Sigmoid colon (tissue), 7 donors: ENCODE results near the gene SH3RF2. TPM values are rescaled to one million over a fixed set of nuclear protein-coding genes. Genes with fewer than 3 reads are reported as not detected.
"Not testable (repeated sequence)": the region's sequence is repeated elsewhere in the genome, so short reads cannot be mapped to it uniquely, and the experiment has no call there.

Source experiments
- DNase-seq: peaks from one replicate; pipeline ENCODE4 v3.0.0-alpha.2; 2019
- H3K27ac ChIP-seq, 4 donors: fragments of 200-600 bp; sonication (generic); one replicate each; pipeline ENCODE4 v1.5.1; 2016 to 2019; ENCODE audit warnings: mild to moderate bottlenecking in 1 of 4
- H3K27me3 ChIP-seq, 3 donors: fragments of 200-600 bp; sonication (generic); one replicate each; pipeline ENCODE4 v1.5.1; 2019; ENCODE audit warnings: mild to moderate bottlenecking in 1 of 3
- H3K36me3 ChIP-seq, 4 donors: fragments of 200-600 bp; sonication (generic); one replicate each; pipeline ENCODE4 v1.5.1; 2016 to 2019
- H3K4me1 ChIP-seq, 4 donors: fragments of 200-600 bp; sonication (generic); one replicate each; pipeline ENCODE4 v1.5.1; 2017 to 2019
- H3K4me3 ChIP-seq, 4 donors: fragments of 200-600 bp; sonication (generic); one replicate each; pipeline ENCODE4 v1.5.1; 2017 to 2019; ENCODE audit warnings: mild to moderate bottlenecking in 2 of 4, moderate library complexity in 1 of 4
- H3K9me3 ChIP-seq, 4 donors: fragments of 200-600 bp in 3 of 4; sonication (generic) in 3 of 4; one replicate each; pipeline versions ENCODE4 v1.5.1 to v1.6.1; 2013 to 2019
- EP300 ChIP-seq, 4 donors: sonication (generic); formaldehyde crosslinking; IDR thresholded peaks; one replicate each; pipeline ENCODE4 v1.6.1; 2017; ENCODE audit warnings: antibody characterized with exemption in 4 of 4
- POLR2A ChIP-seq, 2 donors: fragments of 450-650 bp; IDR thresholded peaks; one replicate each; pipeline ENCODE4 v1.6.1; 2016; ENCODE audit warnings: antibody characterized with exemption in 2 of 2, mild to moderate bottlenecking in 2 of 2, moderate library complexity in 2 of 2
- POLR2AphosphoS5 ChIP-seq, 4 donors: sonication (generic); formaldehyde crosslinking; IDR thresholded peaks; one replicate each; pipeline ENCODE4 v1.6.1; 2017; ENCODE audit warnings: antibody characterized with exemption in 4 of 4
- WGBS, 2 donors: extraction: QIAGEN DNeasy Blood & Tissue Kit; methylation state at CpG; one replicate each; pipeline ENCODE4 v1.1.7; 2013; 5-methylcytosine and 5-hydroxymethylcytosine counted together
- intact Hi-C: fragments of 100-400 bp; cut with DNase I; formaldehyde crosslinking; loops from one replicate; pipeline ENCODE4 v1.15.1; 2023
- polyA plus RNA-seq, 3 donors: library from polyadenylated mRNA; stranded (reverse); fragments of 200-250 nt; gene quantifications; one replicate each; pipeline ENCODE4 v1.2.3, GENCODE V29; 2013
- total RNA-seq, 4 donors: library from RNA; depleted of rRNA; stranded (reverse); fragments of >200 nt; gene quantifications; one replicate each; pipeline ENCODE4 v1.1.0, GENCODE V29; 2016
- TF ChIP-seq, protein P1 (sequence below), 4 experiments: fragments of 450-650 bp in 3 of 4; fragments of 200-600 bp in 1 of 4; IDR thresholded peaks; one replicate each; pipeline ENCODE4 v1.5.1; 2016 to 2019; ENCODE audit warnings: antibody characterized with exemption in 4 of 4, mild to moderate bottlenecking in 3 of 4, moderate library complexity in 2 of 4
- donor health status: healthy with polysubstance abuse.
- donor health status: Bipolar disorder and iron deficiency.
- donor health status: healthy.

The SH3RF2 gene
- total and polyA plus RNA-seq, 7 donors = 0.28 to 37.9 (median 1.4) TPM

DNA sequence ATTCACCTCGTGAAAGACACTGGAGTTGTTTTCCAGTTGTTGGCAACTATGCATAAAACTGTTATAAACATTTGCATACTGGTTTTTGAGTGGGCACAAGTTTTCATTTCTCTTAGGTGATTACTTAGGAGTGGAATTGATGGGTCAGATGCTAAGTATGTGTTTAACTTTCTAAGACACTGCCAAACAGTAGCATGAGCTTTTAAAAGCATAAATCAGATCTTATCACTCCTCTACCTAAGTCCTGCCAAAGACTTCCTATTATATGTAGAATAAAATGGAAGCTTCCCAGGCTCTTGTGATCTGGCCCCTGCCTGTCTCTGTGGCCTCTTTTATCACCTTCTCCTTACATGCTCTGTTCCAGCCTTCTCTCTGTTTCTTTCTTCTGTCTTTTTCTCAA lies 72.6 kb downstream of the SH3RF2 start:
- Histone ChIP-seq H3K27ac (no peak overlapping the region), H3K9me3 (no peaks in the 10 kb centered on the region), H3K27me3 (no peaks in the 10 kb centered on the region), H3K4me1 (no peaks in the 10 kb centered on the region), H3K36me3 (no peaks in the 10 kb centered on the region), H3K4me3 (no peak overlapping the region)
- TF ChIP-seq, protein P1, sequence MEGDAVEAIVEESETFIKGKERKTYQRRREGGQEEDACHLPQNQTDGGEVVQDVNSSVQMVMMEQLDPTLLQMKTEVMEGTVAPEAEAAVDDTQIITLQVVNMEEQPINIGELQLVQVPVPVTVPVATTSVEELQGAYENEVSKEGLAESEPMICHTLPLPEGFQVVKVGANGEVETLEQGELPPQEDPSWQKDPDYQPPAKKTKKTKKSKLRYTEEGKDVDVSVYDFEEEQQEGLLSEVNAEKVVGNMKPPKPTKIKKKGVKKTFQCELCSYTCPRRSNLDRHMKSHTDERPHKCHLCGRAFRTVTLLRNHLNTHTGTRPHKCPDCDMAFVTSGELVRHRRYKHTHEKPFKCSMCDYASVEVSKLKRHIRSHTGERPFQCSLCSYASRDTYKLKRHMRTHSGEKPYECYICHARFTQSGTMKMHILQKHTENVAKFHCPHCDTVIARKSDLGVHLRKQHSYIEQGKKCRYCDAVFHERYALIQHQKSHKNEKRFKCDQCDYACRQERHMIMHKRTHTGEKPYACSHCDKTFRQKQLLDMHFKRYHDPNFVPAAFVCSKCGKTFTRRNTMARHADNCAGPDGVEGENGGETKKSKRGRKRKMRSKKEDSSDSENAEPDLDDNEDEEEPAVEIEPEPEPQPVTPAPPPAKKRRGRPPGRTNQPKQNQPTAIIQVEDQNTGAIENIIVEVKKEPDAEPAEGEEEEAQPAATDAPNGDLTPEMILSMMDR (IDR thresholded peaks at IDR 0.05) = no peak
- no peak for TF ChIP-seq EP300 (IDR thresholded peaks at IDR 0.05)
- TF ChIP-seq POLR2A (IDR thresholded peaks at IDR 0.05) = no peak
- no peak for TF ChIP-seq POLR2AphosphoS5 (IDR thresholded peaks at IDR 0.05)
- intact Hi-C loops = no loop called here
- 56 to 71% methylated on average over 1 of the region's 1 CpG for WGBS, 2 donors
- DNase-seq = no peak

DNA sequence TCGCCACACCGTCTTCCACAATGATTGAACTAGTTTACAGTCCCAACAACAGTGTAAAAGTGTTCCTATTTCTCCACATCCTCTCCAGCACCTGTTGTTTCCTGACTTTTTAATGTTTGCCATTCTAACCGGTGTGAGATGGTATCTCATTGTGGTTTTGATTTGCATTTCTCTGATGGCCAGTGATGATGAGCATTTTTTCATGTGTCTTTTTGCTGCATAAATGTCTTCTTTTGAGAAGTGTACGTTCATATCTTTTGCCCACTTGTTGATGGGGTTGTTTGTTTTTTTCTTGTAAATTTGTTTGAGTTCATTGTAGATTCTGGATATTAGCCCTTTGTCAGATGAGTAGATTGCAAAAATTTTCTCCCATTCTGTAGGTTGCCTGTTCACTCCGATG lies 74.1 kb downstream of the SH3RF2 start:
- 77 to 90% methylated on average over 5 of the region's 5 CpGs for WGBS, 2 donors
- intact Hi-C loops, H3K27ac ChIP-seq: not testable (repeated sequence)

DNA sequence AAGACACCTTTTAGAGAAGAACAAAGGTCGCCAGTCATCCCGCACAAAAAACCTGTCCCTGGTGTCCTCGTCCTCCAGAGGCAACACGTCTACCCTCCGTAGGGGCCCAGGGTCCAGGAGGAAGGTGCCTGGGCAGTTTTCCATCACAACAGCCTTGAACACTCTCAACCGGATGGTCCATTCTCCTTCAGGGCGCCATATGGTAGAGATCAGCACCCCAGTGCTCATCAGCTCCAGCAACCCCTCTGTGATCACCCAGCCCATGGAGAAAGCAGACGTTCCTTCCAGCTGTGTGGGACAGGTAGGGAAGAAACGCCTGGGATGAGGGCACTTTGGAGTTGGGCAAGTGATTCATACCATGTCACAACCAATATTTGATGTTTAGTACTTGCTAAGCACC lies 77.4 kb downstream of the SH3RF2 start:
- 82 to 89% methylated on average over 9 of the region's 9 CpGs for WGBS, 2 donors
- no peaks in the 10 kb centered on the region for H3K27me3 ChIP-seq
- H3K4me1 ChIP-seq = no peaks in the 10 kb centered on the region
- TF ChIP-seq, protein P1 (IDR thresholded peaks at IDR 0.05) = no peak
- H3K4me3 ChIP-seq = no peak overlapping the region
- no peak overlapping the region for H3K27ac ChIP-seq
- no peaks in the 10 kb centered on the region for H3K9me3 ChIP-seq
- intact Hi-C loops = no loop called here
- no peaks in the 10 kb centered on the region for H3K36me3 ChIP-seq
- no peak for DNase-seq

More for the DNA sequence above, 74.1 kb downstream of the SH3RF2 start:
- H3K4me3 ChIP-seq, H3K36me3 ChIP-seq, H3K9me3 ChIP-seq, H3K27me3 ChIP-seq, H3K4me1 ChIP-seq, DNase-seq: not testable (repeated sequence)

DNA sequence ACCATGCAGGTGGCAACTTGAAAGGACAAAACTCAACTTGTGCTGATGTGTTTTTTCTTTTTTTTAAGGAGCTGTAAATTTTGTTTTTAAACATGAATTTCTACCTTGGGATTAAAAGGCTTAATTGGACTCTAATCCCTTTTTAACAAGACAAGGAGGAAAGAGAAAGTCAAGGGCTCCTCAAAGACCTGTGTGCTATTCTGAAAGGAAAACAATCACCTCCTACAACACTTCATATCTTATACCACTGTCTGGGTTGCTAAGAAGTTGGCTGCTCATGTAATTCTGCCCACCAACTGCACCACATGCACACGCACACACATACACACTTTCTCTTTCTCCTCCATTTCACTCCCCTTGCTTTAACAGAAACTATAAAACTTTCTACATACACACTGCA lies 78.6 kb downstream of the SH3RF2 start:
- no peaks in the 10 kb centered on the region for H3K27me3 ChIP-seq
- H3K27ac ChIP-seq = no peak overlapping the region
- H3K4me1 ChIP-seq = no peaks in the 10 kb centered on the region
- H3K36me3 ChIP-seq = no peaks in the 10 kb centered on the region
- WGBS, 2 donors = 93 to 95% methylated on average over 1 of the region's 1 CpG
- no peak for TF ChIP-seq POLR2A (IDR thresholded peaks at IDR 0.05)
- no peak for TF ChIP-seq EP300 (IDR thresholded peaks at IDR 0.05)
- TF ChIP-seq, protein P1 (IDR thresholded peaks at IDR 0.05) = no peak
- TF ChIP-seq POLR2AphosphoS5 (IDR thresholded peaks at IDR 0.05) = no peak
- no peak overlapping the region for H3K4me3 ChIP-seq
- no peak for DNase-seq
- intact Hi-C loops = no loop called here
- H3K9me3 ChIP-seq = no peaks in the 10 kb centered on the region

DNA sequence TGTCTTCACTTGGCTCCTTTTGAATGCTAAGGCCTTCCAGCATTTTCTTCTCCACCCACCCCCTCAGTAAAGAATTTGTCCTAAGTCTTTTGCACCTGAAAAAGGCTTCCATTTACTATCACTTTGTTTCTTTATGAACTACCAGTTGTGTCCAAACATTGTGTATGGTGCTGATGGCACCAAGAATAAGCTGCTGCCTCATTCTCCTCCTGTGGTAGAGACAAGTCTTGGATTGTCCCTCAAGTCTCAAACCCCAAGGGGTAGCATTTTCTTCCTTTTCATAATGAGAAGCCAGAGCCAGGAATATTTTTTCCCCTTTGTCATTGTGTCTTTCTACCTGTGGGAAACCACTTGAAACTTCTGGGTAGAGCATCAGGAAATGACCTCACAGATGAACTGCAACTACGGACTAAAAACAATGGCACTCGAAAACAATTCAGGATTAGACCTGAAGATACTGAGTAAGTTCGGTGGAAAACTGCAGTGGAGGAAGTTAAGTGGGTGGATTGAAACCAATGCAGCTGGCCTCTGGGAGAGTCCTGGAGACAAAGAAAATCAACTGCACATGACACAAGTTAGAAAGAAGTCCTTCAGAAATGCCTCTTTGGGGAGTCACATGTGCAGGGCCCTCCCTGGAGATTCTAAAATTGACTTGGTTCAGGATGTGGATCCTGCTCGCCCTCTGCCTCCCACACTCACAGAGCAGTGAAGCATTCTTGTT lies 80.5 kb downstream of the SH3RF2 start:
- Histone ChIP-seq H3K27me3 (no peaks in the 10 kb centered on the region), H3K4me1 (no peaks in the 10 kb centered on the region), H3K36me3 (no peaks in the 10 kb centered on the region), H3K4me3 (no peak overlapping the region), H3K9me3 (no peaks in the 10 kb centered on the region), H3K27ac (no peak overlapping the region)
- no peak for TF ChIP-seq EP300 (IDR thresholded peaks at IDR 0.05)
- TF ChIP-seq, protein P1 (IDR thresholded peaks at IDR 0.05) = no peak
- TF ChIP-seq POLR2A (IDR thresholded peaks at IDR 0.05) = no peak
- TF ChIP-seq POLR2AphosphoS5 (IDR thresholded peaks at IDR 0.05) = no peak
- 61 to 87% methylated on average over 4 of the region's 4 CpGs for WGBS, 2 donors
- intact Hi-C loops = no loop called here
- DNase-seq = no peak
